HCT116 (cell line): ENCODE results near the gene RPGRIP1. TPM values are rescaled to one million over a fixed set of nuclear protein-coding genes. Genes with fewer than 3 reads are reported as not detected.

ENCODE experiments used
- ATAC-seq: fragments of 200-7000 bp; cut with Tn5 transposase; 2 replicates; pipeline ENCODE4 v1.9.1; 2020; ENCODE audit warnings: mild to moderate bottlenecking, moderate library complexity
- BruUV-seq: library from RNA; stranded (reverse); fragments of 400-500 nt; replicated peaks from 2 replicates; lab custom pipeline; 2021; lab: Mats Ljungman, UMichigan
- CTCF ChIA-PET: fragments of 300-600 bp; sonication (Branson Sonifier 250); formaldehyde crosslinking; loops from one replicate; lab custom pipeline; 2021; ENCODE audit warnings: antibody characterized with exemption; lab: Charles Lee
- POLR2A ChIA-PET: fragments of 300-600, 350-600 bp; sonication (Branson Sonifier 250); formaldehyde crosslinking; loops from one replicate; lab custom pipeline; 2021; ENCODE audit warnings: antibody characterized with exemption; lab: Charles Lee
- RAD21 ChIA-PET, 2 experiments: fragments of 300-600 bp; sonication (Branson Sonifier 250); formaldehyde crosslinking; loops; one replicate each; lab custom pipeline; 2023; ENCODE audit warnings: low total read pairs in 2 of 2; ENCODE audit not compliant: uncharacterized antibody in 2 of 2, unreplicated experiment in 2 of 2, low non-redundant PET in 1 of 2; lab: Charles Lee
- DNase-seq: peaks from one replicate; pipeline ENCODE4 v3.0.0-alpha.2; 2010; ENCODE audit warnings: low read depth, low spot score
- H2AFZ ChIP-seq: fragments of 200-600 bp; shearing (Covaris generic), sonication (generic); 2 replicates; pipeline ENCODE4 v1.6.1; 2017; ENCODE audit warnings: low read depth, mixed run types, mixed read lengths, antibody characterized with exemption, low read length; ENCODE audit not compliant: poor library complexity, severe bottlenecking
- H3K27ac ChIP-seq: 2 replicates; pipeline ENCODE4 v1.5.1; 2012; ENCODE audit warnings: low read depth, low read length
- H3K27me3 ChIP-seq: fragments of 200-600 bp; sonication (generic); 2 replicates; pipeline ENCODE4 v1.6.1; 2016; ENCODE audit warnings: mixed run types, low read length, mixed read lengths; ENCODE audit not compliant: insufficient read depth
- H3K36me3 ChIP-seq, 2 experiments: fragments of 200-500 bp in 1 of 2; fragments of 200-600 bp in 1 of 2; sonication (Bioruptor generic) in 1 of 2; sonication (generic) in 1 of 2; 2 replicates each; pipeline versions ENCODE4 v1.5.1 to v1.6.1; 2014 to 2016; ENCODE audit warnings: low read length in 2 of 2, inconsistent platforms in 1 of 2, mixed read lengths in 1 of 2, mixed run types in 1 of 2; ENCODE audit not compliant: insufficient read depth in 2 of 2, control insufficient read depth in 1 of 2
- H3K4me1 ChIP-seq, 2 experiments: fragments of 200-600 bp in 1 of 2; sonication (generic) in 1 of 2; 2 replicates each; pipeline versions ENCODE4 v1.5.1 to v1.6.1; 2012 to 2017; ENCODE audit warnings: low read length in 2 of 2, inconsistent platforms in 1 of 2, mild to moderate bottlenecking in 1 of 2, mixed read lengths in 1 of 2, mixed run types in 1 of 2, moderate library complexity in 1 of 2; ENCODE audit not compliant: insufficient read depth in 2 of 2, control insufficient read depth in 1 of 2
- H3K4me2 ChIP-seq: fragments of 200-600 bp; sonication (generic); 2 replicates; pipeline ENCODE4 v1.6.1; 2017; ENCODE audit warnings: mixed run types, low read length, mixed read lengths
- H3K4me3 ChIP-seq, 2 experiments: fragments of 200-600 bp in 1 of 2; sonication (generic) in 1 of 2; replicated peaks in 1 of 2; 2 replicates each; pipeline ENCODE4 v1.5.1; 2011 to 2016; ENCODE audit warnings: low read length in 2 of 2, control low read depth in 1 of 2, low read depth in 1 of 2, mild to moderate bottlenecking in 1 of 2, mixed read lengths in 1 of 2, mixed run types in 1 of 2
- H3K79me2 ChIP-seq: fragments of 200-600 bp; sonication (generic); 2 replicates; pipeline ENCODE4 v1.6.1; 2017; ENCODE audit warnings: mild to moderate bottlenecking, mixed run types, low read length, moderate library complexity, mixed read lengths; ENCODE audit not compliant: insufficient read depth
- H3K9ac ChIP-seq: fragments of 200-600 bp; sonication (generic); 2 replicates; pipeline ENCODE4 v1.6.1; 2016; ENCODE audit warnings: low read length, mixed read lengths
- H3K9me2 ChIP-seq: fragments of 200-600 bp; sonication (generic), shearing (Covaris generic); 2 replicates; pipeline ENCODE4 v1.6.1; 2017; ENCODE audit warnings: mixed run types, mild to moderate bottlenecking, moderate library complexity; ENCODE audit not compliant: insufficient read depth
- H3K9me3 ChIP-seq, 2 experiments: fragments of 200-500 bp in 1 of 2; fragments of 200-600 bp in 1 of 2; sonication (Bioruptor generic) in 1 of 2; sonication (generic) in 1 of 2; 2 replicates each; pipeline ENCODE4 v1.6.1; 2014 to 2017; ENCODE audit warnings: low read length in 2 of 2, mixed read lengths in 2 of 2, inconsistent platforms in 1 of 2, low read depth in 1 of 2, mild to moderate bottlenecking in 1 of 2, mixed run types in 1 of 2, moderate library complexity in 1 of 2; ENCODE audit not compliant: control insufficient read depth in 1 of 2, insufficient read depth in 1 of 2
- H4K20me1 ChIP-seq: fragments of 200-600 bp; sonication (generic), shearing (Covaris generic); 2 replicates; pipeline ENCODE4 v1.6.1; 2017; ENCODE audit warnings: mixed run types, mild to moderate bottlenecking, moderate library complexity; ENCODE audit not compliant: insufficient read depth
- CEBPB ChIP-seq: IDR thresholded peaks from 2 replicates; pipeline ENCODE4 v1.6.1; 2012; ENCODE audit warnings: low read depth
- ELF1 ChIP-seq: IDR thresholded peaks from 2 replicates; pipeline ENCODE4 v1.6.1; 2012; ENCODE audit warnings: low read depth, borderline replicate concordance
- TCF7L2 ChIP-seq: IDR thresholded peaks from 2 replicates; pipeline ENCODE4 v1.7.0; 2011; ENCODE audit warnings: borderline replicate concordance, inconsistent platforms; ENCODE audit not compliant: insufficient read depth, insufficient read length; ENCODE audit errors: extremely low read depth
- intact Hi-C: fragments of 100-400 bp; cut with micrococcal nuclease; formaldehyde crosslinking; loops from 2 replicates; pipeline ENCODE4 v1.10.0; 2022
- total RNA-seq: library from RNA; stranded (reverse); gene quantifications from one replicate; pipeline ENCODE4 v1.2.1, GENCODE V29; 2021; ENCODE audit not compliant: unreplicated experiment
- TF ChIP-seq, protein P1 (sequence below): IDR thresholded peaks from 2 replicates; pipeline ENCODE4 v1.6.1; 2011; ENCODE audit warnings: mild to moderate bottlenecking, low read length, moderate library complexity; ENCODE audit not compliant: insufficient replicate concordance; ENCODE audit errors: extremely low read depth
- TF ChIP-seq, protein P2 (sequence below), 3 experiments: fragments of 200-600 bp in 1 of 3; sonication (generic) in 1 of 3; IDR thresholded peaks in 2 of 3; conservative IDR thresholded peaks in 1 of 3; 2 replicates each; pipeline ENCODE4 v1.5.1; 2012 to 2017; ENCODE audit warnings: low read depth in 2 of 3, low read length in 2 of 3, antibody characterized with exemption in 1 of 3, borderline replicate concordance in 1 of 3, control low read depth in 1 of 3, mild to moderate bottlenecking in 1 of 3, mixed read lengths in 1 of 3, mixed run types in 1 of 3, moderate library complexity in 1 of 3; ENCODE audit not compliant: insufficient read depth in 1 of 3

The RPGRIP1 gene
- total RNA-seq, 1 experiment from 2014 or later = not detected

GRCh38 chr14:21258005-21258888, 21.6 kb upstream of the RPGRIP1 start:
- no peak overlapping the region for H3K27ac ChIP-seq
- ATAC-seq = no peak

More at GRCh38 chr14:21258005-21258888, 21.6 kb upstream of the RPGRIP1 start:
- 0 out of 4 replicates have a peak, but pooled peaks cover 0 to 3% of the 10 kb centered on the region in 2 experiments for H3K4me1 ChIP-seq
- TF ChIP-seq TCF7L2 (no peak), CEBPB (no peak), ELF1 (no peak)
- TF ChIP-seq, protein P1, sequence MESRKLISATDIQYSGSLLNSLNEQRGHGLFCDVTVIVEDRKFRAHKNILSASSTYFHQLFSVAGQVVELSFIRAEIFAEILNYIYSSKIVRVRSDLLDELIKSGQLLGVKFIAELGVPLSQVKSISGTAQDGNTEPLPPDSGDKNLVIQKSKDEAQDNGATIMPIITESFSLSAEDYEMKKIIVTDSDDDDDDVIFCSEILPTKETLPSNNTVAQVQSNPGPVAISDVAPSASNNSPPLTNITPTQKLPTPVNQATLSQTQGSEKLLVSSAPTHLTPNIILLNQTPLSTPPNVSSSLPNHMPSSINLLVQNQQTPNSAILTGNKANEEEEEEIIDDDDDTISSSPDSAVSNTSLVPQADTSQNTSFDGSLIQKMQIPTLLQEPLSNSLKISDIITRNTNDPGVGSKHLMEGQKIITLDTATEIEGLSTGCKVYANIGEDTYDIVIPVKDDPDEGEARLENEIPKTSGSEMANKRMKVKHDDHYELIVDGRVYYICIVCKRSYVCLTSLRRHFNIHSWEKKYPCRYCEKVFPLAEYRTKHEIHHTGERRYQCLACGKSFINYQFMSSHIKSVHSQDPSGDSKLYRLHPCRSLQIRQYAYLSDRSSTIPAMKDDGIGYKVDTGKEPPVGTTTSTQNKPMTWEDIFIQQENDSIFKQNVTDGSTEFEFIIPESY = no peak
- TF ChIP-seq, protein P2, sequence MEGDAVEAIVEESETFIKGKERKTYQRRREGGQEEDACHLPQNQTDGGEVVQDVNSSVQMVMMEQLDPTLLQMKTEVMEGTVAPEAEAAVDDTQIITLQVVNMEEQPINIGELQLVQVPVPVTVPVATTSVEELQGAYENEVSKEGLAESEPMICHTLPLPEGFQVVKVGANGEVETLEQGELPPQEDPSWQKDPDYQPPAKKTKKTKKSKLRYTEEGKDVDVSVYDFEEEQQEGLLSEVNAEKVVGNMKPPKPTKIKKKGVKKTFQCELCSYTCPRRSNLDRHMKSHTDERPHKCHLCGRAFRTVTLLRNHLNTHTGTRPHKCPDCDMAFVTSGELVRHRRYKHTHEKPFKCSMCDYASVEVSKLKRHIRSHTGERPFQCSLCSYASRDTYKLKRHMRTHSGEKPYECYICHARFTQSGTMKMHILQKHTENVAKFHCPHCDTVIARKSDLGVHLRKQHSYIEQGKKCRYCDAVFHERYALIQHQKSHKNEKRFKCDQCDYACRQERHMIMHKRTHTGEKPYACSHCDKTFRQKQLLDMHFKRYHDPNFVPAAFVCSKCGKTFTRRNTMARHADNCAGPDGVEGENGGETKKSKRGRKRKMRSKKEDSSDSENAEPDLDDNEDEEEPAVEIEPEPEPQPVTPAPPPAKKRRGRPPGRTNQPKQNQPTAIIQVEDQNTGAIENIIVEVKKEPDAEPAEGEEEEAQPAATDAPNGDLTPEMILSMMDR (IDR thresholded peaks at IDR 0.05 in 2 of 3, conservative IDR thresholded peaks at IDR 0.05 in 1 of 3; ENCODE audit: borderline replicate concordance in 1 of 3, insufficient read depth in 1 of 3, low read depth in 2 of 3, low read length in 2 of 3) = no peak
- TF ChIP-seq, all 23 proteins: peak for 0
- no peak overlapping the region for H3K9ac ChIP-seq
- peaks cover 100% of the 10 kb centered on the region for H3K79me2 ChIP-seq
- H3K9me3 ChIP-seq = no peaks in the 10 kb centered on the region
- no peaks in the 10 kb centered on the region for H3K9me2 ChIP-seq
- ChIA-PET RAD21 (no interaction called here), CTCF (no interaction called here), POLR2A (no interaction called here)
- peaks cover 82% of the 10 kb centered on the region for H4K20me1 ChIP-seq
- H3K27me3 ChIP-seq = no peaks in the 10 kb centered on the region
- H2AFZ ChIP-seq = no peak overlapping the region
- DNase-seq = no peak
- no TSS peak for BruUV-seq
- intact Hi-C loops = no loop called here
- H3K4me3 ChIP-seq = no peak overlapping the region
- H3K36me3 ChIP-seq = peaks cover 70 to 72% of the 10 kb centered on the region in 2 experiments
- no peak overlapping the region for H3K4me2 ChIP-seq
